HG03460 (cell line): Measurements from ENCODE around the gene NDUFB4.
"Not testable (repeated sequence)": the region's sequence is repeated elsewhere in the genome, so short reads cannot be mapped to it uniquely, and the experiment has no call there.

ENCODE experiments used
- ATAC-seq: cut with Tn5 transposase; IDR thresholded peaks from one replicate; pipeline ENCODE4 v1.9.1; 2021; ENCODE audit not compliant: unreplicated experiment

The NDUFB4 gene

GRCh38 chr3:120636795-120637401 is 40.8 kb downstream of the NDUFB4 start:
- ATAC-seq = no peak

- no peak for ATAC-seq
These were observed 41.9 kb downstream of the NDUFB4 start for GRCh38 chr3:120637851-120638559.

- ATAC-seq = not testable (repeated sequence)
These were observed 42.7 kb downstream of the NDUFB4 start for GRCh38 chr3:120638820-120639219.

GRCh38 chr3:120640231-120640630 is 44.1 kb downstream of the NDUFB4 start:
- ATAC-seq = no peak

GRCh38 chr3:120641696-120642246 is 45.6 kb downstream of the NDUFB4 start:
- ATAC-seq = no peak

- ATAC-seq = no peak
These were observed 46.3 kb downstream of the NDUFB4 start for GRCh38 chr3:120642368-120642948.

GRCh38 chr3:120645083-120645845 is 49.1 kb downstream of the NDUFB4 start:
- no peak for ATAC-seq

GRCh38 chr3:120646771-120647432 is 50.8 kb downstream of the NDUFB4 start:
- no peak for ATAC-seq

- ATAC-seq = no peak
These were observed 52.2 kb downstream of the NDUFB4 start for GRCh38 chr3:120648290-120648689.

GRCh38 chr3:120649830-120650233 is 53.7 kb downstream of the NDUFB4 start:
- no peak for ATAC-seq

- no peak for ATAC-seq
These were observed 54.2 kb downstream of the NDUFB4 start for GRCh38 chr3:120650311-120650710.
